ENCODE measurements around the gene S100Z.
"Not testable (repeated sequence)": the region's sequence is repeated elsewhere in the genome, so short reads cannot be mapped to it uniquely, and the experiment has no call there.

S100Z gene

DNA sequence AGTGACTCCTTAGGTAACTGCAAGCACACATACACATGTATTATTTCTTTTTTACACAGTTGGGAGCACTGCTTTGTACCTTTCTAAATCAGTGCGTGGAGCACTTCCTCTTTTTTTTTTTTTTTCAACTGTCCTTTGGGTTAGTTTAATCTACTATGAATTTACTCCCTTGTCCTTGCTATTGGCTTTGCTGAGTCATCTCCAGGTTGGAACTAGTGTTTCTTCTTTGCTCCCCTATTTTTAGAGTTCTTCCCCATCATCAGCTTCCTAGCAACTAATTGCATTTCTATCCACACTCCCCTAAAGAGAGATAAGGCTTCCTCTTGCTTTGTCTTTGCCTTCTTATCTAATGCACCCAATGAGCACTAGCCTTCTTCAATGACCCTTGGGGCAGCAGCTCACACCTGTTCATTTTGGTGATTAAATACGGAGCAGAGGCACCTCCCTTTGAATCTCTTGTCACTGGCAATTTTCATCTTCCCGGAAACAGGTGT, 24.3 kb downstream of the S100Z start:
- DNase-seq (ENCODE audit: low read depth): no peak

DNA sequence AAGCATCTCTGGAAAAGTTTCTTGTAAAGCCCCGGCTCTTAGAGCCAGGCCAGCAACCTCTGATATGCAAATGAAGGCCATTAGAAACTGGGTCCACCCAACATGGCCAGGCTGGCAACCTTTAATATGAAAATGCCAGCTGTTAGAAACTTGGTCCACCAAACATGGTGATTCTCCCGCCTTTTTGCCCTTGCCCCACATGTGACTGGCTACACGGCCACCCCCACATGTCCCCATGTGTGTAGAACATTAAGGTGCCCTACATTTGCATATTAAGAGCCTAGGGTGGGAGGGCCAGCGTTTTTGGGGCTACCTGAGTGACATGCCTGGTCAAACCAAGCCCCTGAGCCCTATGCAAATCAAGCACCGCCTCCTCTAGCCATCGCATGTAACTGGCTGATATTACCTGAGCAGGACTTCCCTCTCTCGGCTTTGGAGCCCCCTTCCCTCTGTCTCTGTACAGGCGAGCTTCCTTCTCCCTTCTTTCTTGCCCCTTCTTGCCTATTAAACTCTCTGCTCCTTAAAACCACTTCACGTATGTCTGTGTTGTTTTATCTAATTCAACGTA, 39.0 kb downstream of the S100Z start:
- DNase-seq (ENCODE audit: low read depth): no peak

DNA sequence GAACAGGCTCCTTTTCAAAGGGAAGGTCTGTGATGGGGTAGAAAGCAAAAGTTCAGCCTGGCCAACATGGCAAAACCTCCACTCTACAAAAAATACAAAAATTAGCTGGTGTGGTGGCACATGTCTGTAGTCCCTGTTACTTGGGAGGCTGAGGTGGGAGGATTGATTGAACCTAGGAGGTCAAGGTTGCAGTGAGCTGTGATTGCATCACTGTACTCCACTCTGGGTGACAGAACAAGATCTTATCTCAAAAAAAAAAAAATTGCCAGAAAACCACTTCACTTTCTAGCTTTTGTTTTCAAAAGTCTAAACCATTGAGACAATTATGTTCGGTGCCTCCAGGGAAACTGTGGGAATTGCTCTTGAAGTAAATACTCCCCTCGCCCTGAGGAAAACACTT, 43.5 kb downstream of the S100Z start:
- DNase-seq (ENCODE audit: low read depth): no peak

DNA sequence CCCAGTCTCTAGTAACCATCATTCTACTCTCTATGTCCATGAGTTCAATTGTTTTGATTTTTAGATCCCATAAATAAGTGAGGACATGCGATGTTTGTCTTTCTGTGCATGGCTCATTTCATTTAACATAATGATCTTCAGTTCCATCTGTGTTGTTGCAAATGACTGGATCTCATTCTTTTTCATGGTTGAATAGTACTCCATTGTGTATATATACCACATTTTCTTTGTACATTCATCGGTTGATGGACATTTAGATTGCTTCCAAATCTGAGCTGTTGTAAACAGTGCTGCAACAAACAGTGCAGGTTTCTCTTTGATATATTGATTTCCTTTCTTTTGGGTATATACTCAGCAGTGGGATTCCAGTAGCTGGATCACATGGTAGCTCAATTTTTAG, 46.4 kb downstream of the S100Z start:
- no peak for DNase-seq (ENCODE audit: low read depth)

DNA sequence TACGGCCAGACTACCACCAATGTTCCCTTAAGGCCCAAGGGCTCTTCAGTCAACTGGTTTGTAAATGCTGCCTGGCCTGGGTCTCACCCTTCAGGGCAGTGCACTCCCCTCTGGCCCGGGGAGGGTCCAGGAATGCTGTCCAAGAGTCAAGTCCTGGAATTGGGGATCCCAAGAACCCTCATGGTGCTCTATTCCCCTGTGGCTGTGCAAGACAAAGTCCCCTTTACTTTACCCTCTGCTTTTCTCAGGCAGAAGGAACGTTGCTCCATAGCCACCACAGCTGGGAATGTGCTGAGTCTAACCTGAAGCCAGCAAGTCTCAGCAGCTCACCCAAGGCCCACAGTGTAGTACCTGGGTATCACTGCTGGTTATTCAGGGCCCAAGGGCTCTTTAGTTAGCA, 51.7 kb downstream of the S100Z start:
- no peak for DNase-seq (ENCODE audit: low read depth)

DNA sequence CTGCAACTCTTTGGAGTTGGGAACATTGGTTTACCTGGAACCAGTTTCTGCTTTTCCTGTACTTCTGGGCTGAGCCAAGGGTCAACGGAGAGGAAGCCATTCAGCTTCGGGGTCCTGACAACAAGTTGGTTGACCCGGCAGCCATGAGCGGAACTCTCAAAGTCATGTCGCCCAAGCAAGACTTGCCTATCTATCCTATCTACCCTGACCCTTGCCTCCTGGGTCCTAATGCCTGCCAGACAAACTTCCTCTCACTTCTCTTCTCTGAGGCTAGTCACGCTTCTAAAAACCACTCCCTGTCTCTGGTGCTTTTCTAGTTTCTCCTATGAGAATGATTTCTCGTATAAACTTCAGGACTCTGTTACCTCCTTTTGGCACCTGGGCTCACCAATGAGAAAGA, 58.4 kb downstream of the S100Z start:
- no peak for DNase-seq (ENCODE audit: low read depth)

DNA sequence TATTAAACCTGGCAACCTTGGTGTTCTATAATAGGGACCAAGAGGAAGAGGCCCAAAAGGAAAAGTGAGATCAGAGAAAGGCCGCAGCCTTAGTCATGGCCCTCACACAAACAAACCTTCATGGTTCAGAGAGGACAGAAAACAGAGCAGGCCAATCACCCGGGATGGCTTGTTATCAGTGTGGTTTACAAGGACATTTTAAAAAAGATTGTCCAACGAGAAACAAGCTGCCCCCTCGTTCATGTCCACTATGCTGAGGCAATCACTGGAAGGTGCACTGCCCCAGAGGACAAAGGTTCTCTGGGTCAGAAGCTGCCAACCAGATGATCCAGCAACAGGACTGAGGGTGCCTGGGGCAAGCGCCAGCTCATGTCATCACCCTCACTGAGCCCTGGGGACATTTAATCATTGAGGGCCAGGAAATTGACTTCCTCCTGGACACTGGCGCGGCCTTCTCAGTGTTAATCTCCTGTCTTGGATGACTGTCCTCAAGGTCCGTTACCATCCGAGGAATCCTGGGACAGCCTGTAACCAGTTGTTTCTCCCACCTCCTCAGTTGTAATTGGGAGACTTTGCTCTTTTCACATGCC, 60.6 kb downstream of the S100Z start:
- DNase-seq (ENCODE audit: low read depth): not testable (repeated sequence)

DNA sequence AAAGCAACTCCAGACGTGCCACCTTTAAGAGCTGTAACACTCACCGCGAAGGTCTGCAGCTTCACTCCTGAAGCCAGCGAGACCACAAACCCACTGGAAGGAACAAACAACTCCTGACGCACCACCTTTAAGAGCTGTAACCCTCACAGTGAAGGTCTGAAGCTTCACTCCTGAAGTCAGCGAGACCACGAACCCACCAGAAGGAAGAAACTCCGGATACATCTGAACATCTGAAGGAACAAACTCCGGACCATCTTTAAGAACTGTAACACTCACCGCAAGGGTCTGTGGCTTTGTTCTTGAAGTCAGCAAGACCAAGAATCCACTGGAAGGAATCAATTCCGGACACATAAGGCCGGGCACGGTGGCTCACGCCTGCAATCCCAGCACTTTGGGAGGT, 64.9 kb downstream of the S100Z start:
- not testable (repeated sequence) for DNase-seq (ENCODE audit: low read depth)

DNA sequence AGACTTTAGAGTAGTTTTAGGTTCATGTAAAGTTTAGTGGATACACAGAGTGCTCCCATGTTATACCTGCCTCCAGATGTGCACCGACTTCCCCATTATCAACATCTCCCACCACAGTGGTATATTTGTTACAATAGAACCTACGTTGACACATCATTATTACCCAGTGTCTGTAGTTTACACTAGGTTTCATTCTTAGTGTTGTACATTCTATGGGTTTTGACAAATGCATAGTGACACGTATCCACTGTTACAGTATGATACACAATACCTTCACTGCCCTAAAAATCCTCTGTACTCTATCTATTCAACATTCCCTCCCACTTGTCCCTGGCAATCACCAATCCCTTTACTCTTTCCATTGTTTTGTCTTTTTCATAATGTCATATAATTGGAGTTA, 68.7 kb downstream of the S100Z start:
- DNase-seq (ENCODE audit: low read depth): no peak

DNA sequence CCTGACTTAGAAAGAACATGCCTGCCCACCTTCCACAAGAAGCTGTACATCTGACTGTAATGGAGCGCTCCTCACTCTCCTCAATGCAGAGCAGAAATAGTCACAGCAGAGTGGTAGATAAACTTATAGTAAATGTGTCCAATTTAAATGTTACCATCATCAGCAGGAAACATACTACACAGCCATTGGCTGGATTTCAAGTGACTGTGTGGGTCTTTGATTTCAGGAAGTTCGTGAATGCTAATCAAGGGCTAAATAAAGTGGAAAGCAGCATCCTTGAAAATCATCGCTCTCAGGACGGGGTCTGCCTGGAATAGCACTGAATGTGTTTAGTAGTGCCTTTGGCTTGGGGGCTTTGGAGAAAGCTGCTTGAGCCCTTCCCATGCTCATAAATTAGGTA, 70.7 kb downstream of the S100Z start:
- no peak for DNase-seq (ENCODE audit: low read depth)

DNA sequence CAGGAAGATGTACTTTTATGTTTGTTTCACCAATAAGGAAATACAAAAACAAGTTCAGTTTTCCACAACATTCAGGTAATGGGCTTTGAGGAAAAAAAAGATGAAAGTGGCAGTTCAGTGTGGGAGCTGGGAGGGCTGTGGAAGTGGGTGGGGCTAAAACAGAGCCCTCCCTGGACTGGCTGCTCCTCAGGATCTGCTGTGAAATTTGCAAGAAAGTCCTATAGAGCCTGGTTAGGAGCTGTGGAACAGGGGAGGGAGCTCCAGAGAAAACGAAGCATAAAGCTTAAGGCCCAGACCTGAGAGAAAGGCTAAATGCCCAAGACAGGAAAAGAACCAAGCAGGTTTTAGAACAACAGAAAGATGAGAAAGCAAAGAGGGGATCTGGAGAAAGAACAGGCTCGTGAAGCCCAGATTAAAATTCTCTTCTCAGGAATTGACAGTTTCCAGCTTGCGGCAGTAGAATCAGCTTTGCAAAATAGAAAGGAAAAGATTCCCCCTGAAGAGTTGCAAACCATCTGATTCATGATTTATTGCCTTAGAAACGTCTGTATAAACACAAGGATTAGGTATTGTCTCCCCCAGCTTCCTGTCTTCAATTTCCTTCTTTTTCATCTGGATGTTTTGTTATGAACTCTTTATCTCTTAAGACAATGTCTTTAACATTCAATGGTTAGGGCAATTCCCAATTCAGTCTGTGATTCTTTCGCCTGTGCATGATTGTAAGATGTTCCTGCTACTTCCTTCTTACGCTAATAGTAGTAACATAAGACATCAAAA, 76.7 kb downstream of the S100Z start:
- DNase-seq (ENCODE audit: low read depth): no peak

DNA sequence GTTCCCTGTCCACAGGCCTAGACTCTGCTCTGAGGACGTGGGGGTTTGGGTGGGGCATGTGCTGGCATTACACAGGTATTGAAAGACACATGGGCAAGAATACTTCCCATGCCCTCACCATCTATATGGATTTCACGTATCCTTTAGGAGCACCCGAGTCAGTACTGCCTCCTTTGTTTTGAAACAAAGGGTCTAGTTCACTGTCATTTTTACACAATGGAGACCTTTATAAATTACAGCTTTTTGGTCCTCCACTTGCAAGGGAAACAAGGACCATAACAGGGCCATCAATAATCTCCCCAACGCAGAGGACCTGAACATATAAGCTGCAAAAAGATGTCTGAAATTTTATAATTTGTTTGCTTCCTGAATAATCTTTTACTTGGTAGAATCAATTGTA, 78.1 kb downstream of the S100Z start:
- no peak for DNase-seq (ENCODE audit: low read depth)

DNA sequence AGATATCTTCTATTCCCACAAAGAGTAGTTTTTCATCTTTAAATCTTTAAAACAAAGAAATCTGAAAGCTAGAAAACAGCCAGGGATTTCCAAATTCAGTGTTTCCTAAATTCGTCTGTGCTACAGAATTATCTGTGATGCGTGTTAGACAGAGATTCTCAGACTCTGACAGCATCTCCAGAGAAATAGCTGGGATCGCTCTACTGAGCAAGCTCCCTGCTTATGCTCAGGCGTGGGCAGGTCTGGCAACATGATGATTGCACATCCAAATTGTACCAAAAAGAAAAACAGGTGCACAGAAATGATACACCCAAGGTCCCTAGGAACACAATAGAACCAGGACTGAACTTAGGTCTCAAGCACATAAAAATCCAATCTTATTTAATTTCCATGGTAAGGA, 80.3 kb downstream of the S100Z start:
- no peak for DNase-seq (ENCODE audit: low read depth)

DNA sequence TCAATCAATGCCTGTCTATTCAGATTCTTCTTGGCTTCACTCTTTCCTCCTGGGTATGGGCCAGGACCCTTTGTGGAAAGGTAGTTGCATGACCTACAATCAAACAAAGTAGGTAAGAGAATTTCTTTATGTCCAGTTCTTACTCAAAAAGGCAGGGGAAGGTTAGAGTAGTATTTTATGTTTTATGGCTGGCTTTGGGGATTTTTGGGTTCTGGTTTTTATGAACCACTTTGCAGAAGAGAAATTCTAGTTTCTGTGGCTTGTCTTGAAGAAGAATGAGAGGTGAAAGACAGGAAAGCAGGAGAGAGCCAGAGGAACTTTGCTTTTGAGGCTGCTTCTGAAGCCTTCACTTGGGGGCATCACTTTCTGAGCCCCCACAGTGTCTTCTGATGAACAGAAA, 88.4 kb downstream of the S100Z start:
- no peak for DNase-seq (ENCODE audit: low read depth)

DNA sequence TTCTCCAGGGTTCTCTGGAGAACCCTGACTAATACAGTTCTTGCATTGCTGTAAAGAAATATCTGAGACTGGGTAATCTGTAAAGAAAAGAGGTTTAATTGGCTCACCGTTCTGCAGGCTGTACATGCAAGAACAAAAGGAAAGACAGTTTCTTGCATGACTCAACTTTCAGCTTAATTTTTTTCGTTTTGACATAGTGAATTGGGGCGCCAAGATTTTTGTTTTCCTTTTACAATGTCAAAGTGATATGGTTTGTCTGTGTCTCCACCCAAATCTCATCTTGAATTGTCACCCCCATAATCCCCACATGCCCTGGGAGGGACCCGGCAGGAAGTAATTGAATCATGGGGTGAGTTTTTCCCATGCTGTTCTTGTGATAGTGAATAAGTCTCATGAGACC, 91.2 kb downstream of the S100Z start:
- DNase-seq (ENCODE audit: low read depth): no peak

DNA sequence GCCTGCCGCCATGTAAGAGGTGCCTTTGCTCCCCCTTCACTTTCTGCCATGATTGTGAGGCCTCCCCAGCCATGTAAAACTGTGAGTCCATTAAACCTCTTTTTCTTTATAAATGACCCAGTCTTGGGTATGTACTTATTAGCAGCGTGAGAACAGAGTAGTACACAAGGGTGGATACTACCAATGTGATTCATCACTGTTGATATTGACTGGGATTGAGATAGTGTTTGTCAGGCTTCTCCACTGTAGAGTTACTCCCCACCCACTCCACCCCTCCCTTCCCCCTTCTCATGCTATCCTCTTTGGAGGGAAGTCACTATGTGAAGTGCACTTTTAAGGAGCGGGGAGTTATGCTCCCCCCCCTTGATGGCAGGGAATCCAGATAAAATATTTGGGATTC, 91.6 kb downstream of the S100Z start:
- DNase-seq (ENCODE audit: low read depth): no peak

DNA sequence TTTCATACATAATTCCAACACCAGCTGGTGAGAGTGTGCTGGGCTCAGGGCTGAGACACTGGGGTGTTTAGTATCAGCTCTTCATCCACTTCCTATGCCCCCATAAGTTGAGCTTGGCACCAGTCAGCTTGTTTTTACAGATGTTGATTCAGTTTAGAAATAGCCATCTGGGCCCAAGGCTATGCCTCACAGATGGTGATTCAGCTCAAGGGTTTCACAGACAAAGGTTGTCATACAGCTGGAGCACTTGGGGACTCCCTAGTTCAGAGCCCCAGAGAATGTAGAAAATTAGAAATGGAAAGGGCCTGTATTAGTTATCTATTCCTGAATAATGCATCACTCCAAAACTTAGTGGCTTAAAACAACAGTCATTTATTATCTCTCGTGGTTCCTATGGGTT, 92.8 kb downstream of the S100Z start:
- DNase-seq (ENCODE audit: low read depth): no peak

DNA sequence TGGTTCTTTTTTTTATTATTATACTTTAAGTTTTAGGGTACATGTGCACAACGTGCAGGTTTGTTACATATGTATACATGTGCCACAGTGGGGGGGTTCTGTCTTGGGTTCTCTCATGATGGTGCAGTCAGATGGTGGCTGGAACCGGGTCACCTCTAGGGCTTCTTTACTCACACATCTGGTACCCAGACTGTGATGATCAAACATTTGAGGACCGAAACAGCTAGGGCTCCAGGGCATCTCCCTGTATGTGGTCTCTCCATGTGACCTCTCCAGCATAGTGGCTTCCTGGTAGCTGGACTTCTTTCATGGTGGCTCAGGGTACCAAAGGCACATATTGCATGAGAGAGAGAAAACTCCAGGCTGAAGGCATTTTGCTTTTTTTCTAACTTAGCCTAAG, 93.2 kb downstream of the S100Z start:
- DNase-seq (ENCODE audit: low read depth): no peak

DNA sequence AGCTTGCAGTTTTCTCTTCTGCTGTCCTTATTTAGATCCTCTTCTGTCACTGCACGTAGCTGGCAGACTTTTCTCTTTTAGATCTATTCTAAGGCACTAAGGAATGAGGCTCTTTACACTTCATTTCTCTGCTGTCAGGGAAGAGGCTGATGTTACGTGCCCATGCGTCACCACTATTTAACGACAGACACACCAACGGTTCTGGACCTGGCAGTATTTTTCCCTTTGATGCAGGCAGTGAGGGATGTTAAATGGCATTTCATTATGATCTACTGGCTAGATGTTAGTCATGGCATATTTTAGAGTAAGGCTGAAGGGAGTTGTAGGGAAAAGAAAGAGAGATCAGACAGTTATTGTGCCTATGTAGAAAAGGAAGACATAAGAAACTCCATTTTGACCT, 94.8 kb downstream of the S100Z start:
- no peak for DNase-seq (ENCODE audit: low read depth)

DNA sequence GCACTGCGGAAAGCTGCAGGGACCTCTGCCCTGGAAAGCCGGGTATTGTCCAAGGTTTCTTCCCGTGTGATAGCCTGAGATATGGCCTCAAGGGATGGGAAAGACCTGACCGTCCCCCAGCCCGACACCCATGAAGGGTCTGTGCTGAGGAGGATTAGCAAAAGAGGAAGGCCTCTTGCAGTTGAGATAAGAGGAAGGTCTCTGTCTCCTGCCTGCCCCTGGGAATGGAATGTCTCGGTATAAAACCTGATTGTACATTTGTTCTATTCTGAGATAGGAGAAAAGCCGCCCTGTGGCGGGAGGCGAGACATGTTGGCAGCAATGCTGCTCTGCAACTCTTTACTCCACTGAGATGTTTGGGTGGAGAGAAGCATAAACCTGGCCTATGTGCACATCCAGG, 95.4 kb downstream of the S100Z start:
- DNase-seq (ENCODE audit: low read depth): not testable (repeated sequence)

DNA sequence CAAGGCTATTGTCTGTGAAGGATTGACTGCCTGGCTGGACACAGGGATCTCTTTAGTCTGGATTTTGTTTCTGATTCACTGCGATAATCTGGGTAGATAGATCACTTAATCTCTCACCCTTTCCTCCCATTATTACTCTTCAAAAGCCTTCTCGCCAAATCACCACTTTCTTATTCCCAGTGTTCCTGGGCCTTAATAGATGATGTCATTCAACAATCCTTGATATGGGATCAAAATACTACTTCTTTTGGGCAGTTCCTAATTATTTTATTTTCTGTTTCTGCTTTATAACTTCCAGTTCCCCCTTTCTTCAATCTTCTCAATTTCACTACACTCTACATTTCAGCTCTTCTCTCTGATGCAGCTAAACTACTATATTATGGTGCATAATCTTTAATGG, 96.3 kb downstream of the S100Z start:
- DNase-seq (ENCODE audit: low read depth): no peak

DNA sequence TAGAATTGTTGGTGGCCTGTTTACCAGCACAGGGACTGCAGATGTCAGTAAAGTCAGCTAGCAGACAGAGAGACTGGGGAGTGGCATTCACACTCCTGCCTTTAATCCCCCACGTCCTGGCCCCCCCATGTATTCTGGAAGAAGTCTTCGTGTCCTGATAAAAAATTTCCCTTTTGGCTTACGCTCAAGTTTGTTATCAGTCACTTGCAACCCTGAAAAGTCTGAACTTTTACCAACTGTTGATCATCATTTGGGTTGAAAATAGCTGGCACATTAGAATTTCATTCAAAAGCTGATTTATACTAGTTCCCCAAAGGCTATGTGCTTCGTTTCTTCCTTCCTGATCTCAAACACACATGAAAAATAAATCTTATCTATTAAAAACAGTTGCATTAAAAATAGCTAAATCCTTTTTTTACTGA, 97.3 kb downstream of the S100Z start:
- DNase-seq (ENCODE audit: low read depth): no peak

DNA sequence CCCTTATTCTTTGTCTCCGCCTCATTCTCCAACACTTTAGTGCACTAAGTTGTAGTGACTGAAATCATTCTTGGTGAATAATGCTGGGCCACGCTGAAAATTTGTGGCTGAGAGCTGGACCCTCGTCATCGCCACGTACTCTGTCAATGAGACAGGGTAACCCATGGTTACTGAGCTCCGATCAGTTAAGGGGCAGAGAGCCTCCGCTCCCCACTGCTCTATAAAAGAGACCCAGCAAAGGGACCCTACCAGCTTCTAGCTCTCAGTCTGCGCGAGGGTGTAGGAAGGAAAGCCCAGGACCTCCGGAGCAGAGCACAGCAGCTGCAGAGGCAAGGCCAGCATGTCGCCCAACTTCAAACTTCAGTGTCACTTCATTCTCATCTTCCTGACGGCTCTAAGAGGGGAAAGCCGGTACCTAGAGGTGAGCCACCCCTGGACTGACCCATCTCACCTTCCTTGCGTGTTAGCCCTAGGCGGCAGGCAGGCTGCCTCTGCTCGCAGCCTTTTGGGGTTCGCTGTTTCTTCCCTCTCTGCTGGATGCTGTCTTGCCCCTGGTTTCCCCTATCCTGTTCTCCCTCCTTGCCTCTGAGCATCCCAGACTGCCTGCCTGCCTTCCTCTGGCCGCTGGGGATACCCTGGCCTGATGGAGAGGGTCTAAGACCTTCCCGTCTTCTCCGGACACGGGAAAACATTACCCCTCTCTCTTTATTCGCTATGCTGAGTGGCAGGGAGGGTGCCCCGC, 103.2 kb downstream of the S100Z start, which contains the start of gene CRHBP:
Gene CRHBP, plus strand, starts transcription at position 251 of the 742 bp plus-strand sequence. Its CDS starts 90 bp downstream, at position 341.
- DNase-seq (ENCODE audit: low read depth): no peak

All from activated T-helper 9 cell treated with anti-CD3 and anti-CD28 coated beads, Interleukin-2, amount 50 U/mL, for 16 hours (primary cell).